ENCODE data around the gene LRIG2.

- no peak for TF ChIP-seq CTCF (IDR thresholded peaks at IDR 0.05)
- no peak for TF ChIP-seq POLR2A (IDR thresholded peaks at IDR 0.05)
These were observed 16.0 kb upstream of the LRIG2 start for GRCh38 chr1:113057006-113057405.

Data from testis (tissue), 2 donors.